CD14-positive monocyte (primary cell): ENCODE results near the gene LZTR1. TPM values are rescaled to one million over a fixed set of nuclear protein-coding genes. Genes with fewer than 3 reads are reported as not detected.

Experiments
- DNase-seq, 3 donors: peaks; one replicate each; pipeline ENCODE4 v3.0.0-alpha.2; 2011 to 2022
- H2AFZ ChIP-seq: 2 replicates; pipeline ENCODE4 v1.6.0; 2012; ENCODE audit warnings: mild to moderate bottlenecking, low read depth, low read length, inconsistent platforms; ENCODE audit not compliant: insufficient read depth, poor library complexity, severe bottlenecking
- H3K27ac ChIP-seq, 2 donors: 1 replicate in 1 of 2; 2 replicates in 1 of 2; pipeline ENCODE4 v1.5.1; 2012 to 2013; ENCODE audit warnings: low read length in 2 of 2, control low read depth in 1 of 2, inconsistent platforms in 1 of 2, low read depth in 1 of 2, mild to moderate bottlenecking in 1 of 2
- H3K27me3 ChIP-seq, 2 donors: one replicate each; pipeline versions ENCODE4 v1.6.0 to v1.6.1; 2011 to 2013; ENCODE audit warnings: low read length in 2 of 2; ENCODE audit not compliant: control insufficient read depth in 2 of 2, insufficient read depth in 2 of 2
- H3K36me3 ChIP-seq, 2 donors: replicated peaks in 1 of 2; 1 replicate in 1 of 2; 2 replicates in 1 of 2; pipeline versions ENCODE4 v1.5.1 to v1.6.1; 2012 to 2013; ENCODE audit warnings: low read length in 2 of 2, control low read depth in 1 of 2, inconsistent platforms in 1 of 2, mild to moderate bottlenecking in 1 of 2; ENCODE audit not compliant: insufficient read depth in 2 of 2, control insufficient read depth in 1 of 2
- H3K4me1 ChIP-seq, 2 donors: 1 replicate in 1 of 2; 2 replicates in 1 of 2; pipeline versions ENCODE4 v1.5.1 to v1.6.1; 2012 to 2013; ENCODE audit warnings: low read length in 2 of 2, control low read depth in 1 of 2, inconsistent platforms in 1 of 2, mild to moderate bottlenecking in 1 of 2, moderate library complexity in 1 of 2; ENCODE audit not compliant: insufficient read depth in 2 of 2, control insufficient read depth in 1 of 2
- H3K4me2 ChIP-seq: replicated peaks from 2 replicates; pipeline ENCODE3; 2012; ENCODE audit warnings: low read length, moderate library complexity, mild to moderate bottlenecking; ENCODE audit not compliant: poor library complexity, severe bottlenecking; ENCODE audit errors: extremely low read depth
- H3K4me3 ChIP-seq, 3 experiments: fragments of 200-600 bp in 1 of 3; sonication (generic) in 1 of 3; replicated peaks in 1 of 3; 1 replicate in 2 of 3; 2 replicates in 1 of 3; pipeline ENCODE4 v1.5.1; 2011 to 2013; ENCODE audit warnings: low read length in 3 of 3, mild to moderate bottlenecking in 3 of 3, control low read depth in 2 of 3, low read depth in 2 of 3, inconsistent platforms in 1 of 3, moderate library complexity in 1 of 3
- H3K79me2 ChIP-seq: 2 replicates; pipeline ENCODE4 v1.6.0; 2012; ENCODE audit warnings: mild to moderate bottlenecking, control low read depth, inconsistent platforms, low read length, moderate library complexity; ENCODE audit not compliant: insufficient read depth
- H3K9ac ChIP-seq: 2 replicates; pipeline ENCODE4 v1.6.0; 2017; ENCODE audit warnings: low read length, mild to moderate bottlenecking; ENCODE audit not compliant: insufficient read depth, poor library complexity, severe bottlenecking
- H3K9me3 ChIP-seq, 2 donors: replicated peaks in 1 of 2; 1 replicate in 1 of 2; 2 replicates in 1 of 2; pipeline versions ENCODE4 v1.5.1 to v1.6.1; 2012 to 2013; ENCODE audit warnings: low read length in 2 of 2, control low read depth in 1 of 2; ENCODE audit not compliant: control insufficient read depth in 1 of 2, insufficient read depth in 1 of 2
- H4K20me1 ChIP-seq: 2 replicates; pipeline ENCODE4 v1.6.0; 2012; ENCODE audit warnings: mild to moderate bottlenecking, low read length, control low read depth, moderate library complexity; ENCODE audit not compliant: insufficient read depth
- H3K27ac Mint-ChIP-seq, 7 donors: one replicate each; pipeline ENCODE4 v1.8.0; 2020; ENCODE audit warnings: mild to moderate bottlenecking in 7 of 7, mixed read lengths in 7 of 7, moderate library complexity in 6 of 7, inconsistent platforms in 2 of 7
- H3K27me3 Mint-ChIP-seq, 3 donors: one replicate each; pipeline ENCODE4 v1.8.0; 2021 to 2022; ENCODE audit warnings: low read depth in 3 of 3, mild to moderate bottlenecking in 3 of 3, mixed read lengths in 3 of 3, moderate library complexity in 3 of 3, inconsistent platforms in 1 of 3
- H3K36me3 Mint-ChIP-seq, 2 donors: one replicate each; pipeline ENCODE4 v1.8.0; 2020; ENCODE audit warnings: mixed read lengths in 2 of 2, inconsistent platforms in 1 of 2, mild to moderate bottlenecking in 1 of 2
- H3K4me1 Mint-ChIP-seq: one replicate; pipeline ENCODE4 v1.8.0; 2020; ENCODE audit warnings: mild to moderate bottlenecking, mixed read lengths
- H3K4me3 Mint-ChIP-seq, 2 donors: one replicate each; pipeline ENCODE4 v1.8.0; 2020; ENCODE audit warnings: mild to moderate bottlenecking in 2 of 2, mixed read lengths in 2 of 2, moderate library complexity in 1 of 2
- H3K9me3 Mint-ChIP-seq, 7 donors: one replicate each; pipeline ENCODE4 v1.8.0; 2020 to 2022; ENCODE audit warnings: mixed read lengths in 7 of 7, mild to moderate bottlenecking in 6 of 7, moderate library complexity in 6 of 7, inconsistent platforms in 2 of 7
- WGBS: methylation state at CpG from one replicate; pipeline ENCODE4 v1.1.5; 2013; ENCODE audit warnings: missing lambda C conversion rate; ENCODE audit not compliant: insufficient coverage; 5-methylcytosine and 5-hydroxymethylcytosine counted together
- intact Hi-C, 2 donors: fragments of 100-400 bp; cut with micrococcal nuclease; formaldehyde crosslinking; loops; one replicate each; pipeline versions ENCODE4 v1.15.0 to v1.15.1; 2023
- polyA plus RNA-seq, 3 donors: library from polyadenylated mRNA; depleted of rRNA in 1 of 3; unstranded in 2 of 3; stranded (reverse) in 1 of 3; fragments of 300-500 nt in 2 of 3; fragments of >200 nt in 1 of 3; fragmentation: Illumina TruSeq in 2 of 3; gene quantifications; 1 replicate in 2 of 3; 2 replicates in 1 of 3; pipeline ENCODE4 v1.2.3, GENCODE V29; 2012 to 2021
- TF ChIP-seq, protein P1 (sequence below): fragments of 200-600 bp; IDR thresholded peaks from one replicate; pipeline ENCODE4 v1.8.0; 2022; ENCODE audit warnings: antibody characterized with exemption, mild to moderate bottlenecking

Gene LZTR1
- polyA plus RNA-seq, 3 donors = 7.1 to 63.3 (median 11.5) TPM

DNA sequence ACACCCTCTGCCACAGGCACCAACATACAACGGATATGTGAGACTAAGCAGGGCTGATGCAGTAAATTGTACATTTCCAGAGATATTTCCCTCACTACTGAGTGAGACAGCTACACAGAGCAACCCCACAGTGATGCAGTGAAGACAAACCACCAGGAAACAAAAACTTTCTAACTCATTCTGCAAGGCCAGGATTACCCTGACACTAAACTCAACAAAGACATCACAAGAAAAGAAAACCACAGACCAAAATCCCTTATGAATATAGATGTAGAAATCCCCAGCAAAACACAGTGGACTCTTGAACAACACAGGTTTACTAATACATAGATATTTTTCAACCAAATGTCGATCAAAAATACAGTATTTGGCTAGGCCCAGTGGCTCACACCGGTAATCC, 51.8 kb downstream of the LZTR1 start:
- H3K9ac ChIP-seq = no peak overlapping the region
- no peaks in the 10 kb centered on the region for H3K79me2 ChIP-seq
- DNase-seq = no peak
- no peak overlapping the region for H3K4me2 ChIP-seq
- intact Hi-C loops = no loop called here
- no peaks in the 10 kb centered on the region for H3K36me3 ChIP-seq
- peak overlapping the region in 1 of 7 donors; percentile 13 for H3K27ac Mint-ChIP-seq
- TF ChIP-seq, protein P1, sequence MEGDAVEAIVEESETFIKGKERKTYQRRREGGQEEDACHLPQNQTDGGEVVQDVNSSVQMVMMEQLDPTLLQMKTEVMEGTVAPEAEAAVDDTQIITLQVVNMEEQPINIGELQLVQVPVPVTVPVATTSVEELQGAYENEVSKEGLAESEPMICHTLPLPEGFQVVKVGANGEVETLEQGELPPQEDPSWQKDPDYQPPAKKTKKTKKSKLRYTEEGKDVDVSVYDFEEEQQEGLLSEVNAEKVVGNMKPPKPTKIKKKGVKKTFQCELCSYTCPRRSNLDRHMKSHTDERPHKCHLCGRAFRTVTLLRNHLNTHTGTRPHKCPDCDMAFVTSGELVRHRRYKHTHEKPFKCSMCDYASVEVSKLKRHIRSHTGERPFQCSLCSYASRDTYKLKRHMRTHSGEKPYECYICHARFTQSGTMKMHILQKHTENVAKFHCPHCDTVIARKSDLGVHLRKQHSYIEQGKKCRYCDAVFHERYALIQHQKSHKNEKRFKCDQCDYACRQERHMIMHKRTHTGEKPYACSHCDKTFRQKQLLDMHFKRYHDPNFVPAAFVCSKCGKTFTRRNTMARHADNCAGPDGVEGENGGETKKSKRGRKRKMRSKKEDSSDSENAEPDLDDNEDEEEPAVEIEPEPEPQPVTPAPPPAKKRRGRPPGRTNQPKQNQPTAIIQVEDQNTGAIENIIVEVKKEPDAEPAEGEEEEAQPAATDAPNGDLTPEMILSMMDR = no peak
- H3K9me3 ChIP-seq = no peaks in the 10 kb centered on the region
- H4K20me1 ChIP-seq = no peaks in the 10 kb centered on the region
- H2AFZ ChIP-seq = no peak overlapping the region
- no peaks in the 10 kb centered on the region for H3K4me1 ChIP-seq
- no peak overlapping the region for H3K4me3 Mint-ChIP-seq
- no CpG with 5 or more reads among the region's 3 CpGs for WGBS
- H3K9me3 Mint-ChIP-seq = peaks cover 0 to 5% (median 0%) of the 10 kb centered on the region in 7 donors
- H3K27me3 Mint-ChIP-seq = peaks cover 32 to 42% (median 40%) of the 10 kb centered on the region in 3 donors
- peaks cover 9 to 30% of the 10 kb centered on the region in 2 donors for H3K27me3 ChIP-seq
- no peak overlapping the region for H3K27ac ChIP-seq
- no peak overlapping the region for H3K4me3 ChIP-seq
- H3K36me3 Mint-ChIP-seq = no peaks in the 10 kb centered on the region
- H3K4me1 Mint-ChIP-seq = no peaks in the 10 kb centered on the region

DNA sequence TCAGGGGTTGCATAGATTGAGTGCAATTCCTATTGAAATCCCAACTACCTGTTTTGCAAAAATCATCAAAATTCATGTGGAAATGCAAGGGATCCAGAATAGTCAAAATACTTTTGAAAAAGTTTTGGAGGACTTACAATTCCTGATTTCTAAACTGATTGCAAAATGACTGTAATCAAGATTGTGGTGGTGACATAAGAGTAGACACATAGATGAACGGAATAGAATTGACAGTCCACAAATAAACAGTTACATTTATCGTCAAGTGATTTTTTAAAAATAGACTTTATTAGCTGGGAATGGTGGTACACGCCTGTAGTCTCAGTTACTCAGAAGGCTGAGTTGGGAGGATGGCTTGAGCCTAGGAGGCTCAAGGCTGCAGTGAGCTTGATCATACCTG, 52.9 kb downstream of the LZTR1 start:
- H2AFZ ChIP-seq = no peak overlapping the region
- H3K79me2 ChIP-seq = no peaks in the 10 kb centered on the region
- peaks cover 0 to 5% (median 0%) of the 10 kb centered on the region in 7 donors for H3K9me3 Mint-ChIP-seq
- no peak overlapping the region for H3K9ac ChIP-seq
- H3K27ac ChIP-seq = no peak overlapping the region
- no peaks in the 10 kb centered on the region for H3K9me3 ChIP-seq
- no peaks in the 10 kb centered on the region for H3K4me1 Mint-ChIP-seq
- DNase-seq = no peak
- no peak overlapping the region for H3K4me3 Mint-ChIP-seq
- no peaks in the 10 kb centered on the region for H3K4me1 ChIP-seq
- H4K20me1 ChIP-seq = no peaks in the 10 kb centered on the region
- no CpG with 5 or more reads among the region's 3 CpGs for WGBS
- intact Hi-C loops = no loop called here
- no peak overlapping the region for H3K4me3 ChIP-seq
- H3K4me2 ChIP-seq = no peak overlapping the region
- peaks cover 9 to 30% of the 10 kb centered on the region in 2 donors for H3K27me3 ChIP-seq
- no peaks in the 10 kb centered on the region for H3K36me3 ChIP-seq
- TF ChIP-seq, protein P1 = no peak
- H3K27ac Mint-ChIP-seq = no peak overlapping the region
- no peaks in the 10 kb centered on the region for H3K36me3 Mint-ChIP-seq
- H3K27me3 Mint-ChIP-seq = peaks cover 29 to 42% (median 36%) of the 10 kb centered on the region in 3 donors
